GM19099 (cell line): ENCODE measurements around the gene MGAM2.

Experiments used
- POLR2A ChIP-seq: IDR thresholded peaks from 3 replicates; pipeline ENCODE4 v1.6.1; 2011; ENCODE audit warnings: low read depth; ENCODE audit not compliant: insufficient read length; ENCODE audit errors: extremely low read depth

Gene MGAM2

GRCh38 chr7:142185801-142186200, 74.3 kb downstream of the MGAM2 start:
- TF ChIP-seq POLR2A = no peak

DNA sequence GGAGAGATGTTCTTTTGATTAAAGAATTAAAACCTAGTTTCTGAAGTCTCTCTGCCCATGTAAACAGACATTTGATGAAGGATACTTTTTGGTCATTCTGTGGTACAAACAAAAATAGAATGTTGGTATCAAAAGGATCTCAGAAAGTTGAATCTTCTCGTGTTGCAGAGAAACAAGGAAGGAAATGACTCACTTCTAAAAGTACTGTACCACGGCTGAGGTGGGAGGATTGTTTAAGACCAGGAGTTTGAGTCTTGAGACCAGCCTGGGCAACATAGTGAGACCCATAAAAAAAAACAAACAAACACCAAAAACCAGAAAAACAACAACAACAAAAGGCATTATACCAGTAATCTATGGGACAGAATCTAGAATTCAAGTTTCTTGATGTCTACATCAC, 76.6 kb downstream of the MGAM2 start:
- no peak for TF ChIP-seq POLR2A

- no peak for TF ChIP-seq POLR2A
These were observed 77.3 kb downstream of the MGAM2 start for GRCh38 chr7:142188846-142189245.

DNA sequence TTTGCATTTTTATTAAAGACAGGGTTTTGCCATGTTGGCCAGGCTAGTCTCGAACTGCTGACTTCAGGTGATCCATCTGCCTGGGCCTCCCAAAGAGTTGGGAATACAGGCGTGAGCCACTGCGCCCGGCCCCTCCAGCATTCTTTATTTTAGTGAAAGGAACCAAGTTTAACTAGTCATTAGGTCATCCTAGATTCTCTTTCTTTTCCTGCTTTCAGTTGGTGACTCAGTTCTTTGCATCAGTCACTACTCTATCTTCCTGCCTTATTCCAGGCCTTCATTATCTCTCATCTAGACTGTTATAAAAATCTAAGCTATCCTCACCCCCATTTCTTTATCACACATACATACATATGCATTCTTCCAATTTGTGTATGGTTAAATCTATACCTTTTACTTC, 82.7 kb downstream of the MGAM2 start:
- no peak for TF ChIP-seq POLR2A

GRCh38 chr7:142196066-142196840, 84.7 kb downstream of the MGAM2 start:
- TF ChIP-seq POLR2A = no peak

GRCh38 chr7:142200206-142200605, 88.7 kb downstream of the MGAM2 start:
- TF ChIP-seq POLR2A = no peak

- TF ChIP-seq POLR2A = no peak
These were observed 117.1 kb downstream of the MGAM2 start for GRCh38 chr7:142228537-142229104.

DNA sequence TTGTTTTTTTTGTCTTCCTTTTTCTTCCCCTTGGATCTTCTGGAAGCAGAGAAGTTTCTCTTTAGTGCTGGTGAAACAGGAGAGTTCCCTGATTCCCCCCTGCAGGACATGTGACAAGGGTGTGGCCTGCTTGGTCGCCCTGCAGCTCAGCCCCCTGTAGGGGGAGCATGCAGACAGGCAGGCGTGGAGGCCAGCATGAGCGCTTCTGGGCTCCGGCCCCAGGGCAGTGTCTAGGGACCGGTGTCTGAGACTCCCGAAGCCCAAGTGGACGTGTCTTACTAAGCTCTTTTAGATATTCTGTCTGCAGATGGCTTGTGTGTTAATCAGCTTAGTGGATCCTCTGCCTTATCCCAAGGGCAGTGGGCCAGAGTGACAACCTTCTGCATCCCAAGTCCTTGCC, 120.2 kb downstream of the MGAM2 start:
- no peak for TF ChIP-seq POLR2A

- no peak for TF ChIP-seq POLR2A
These were observed 129.0 kb downstream of the MGAM2 start for GRCh38 chr7:142240546-142240945.

DNA sequence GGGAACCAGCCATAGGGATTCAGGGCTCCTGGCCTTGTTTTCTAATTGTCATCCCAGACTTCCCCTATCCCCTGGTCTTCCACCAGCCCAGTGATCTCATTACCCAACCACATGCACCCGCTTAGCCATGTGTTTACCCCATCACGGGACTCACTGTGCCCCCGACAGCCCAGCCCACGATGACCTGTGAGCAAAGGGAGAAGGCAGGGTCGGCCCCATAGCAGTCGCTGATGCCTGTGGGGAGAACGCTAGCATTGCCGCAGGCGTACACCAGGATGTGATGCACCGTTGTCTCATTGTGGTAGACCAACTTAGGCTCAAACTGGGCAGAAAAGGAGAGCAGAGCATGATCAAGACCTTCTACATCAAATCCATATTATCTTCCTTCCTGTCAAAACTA, 132.3 kb downstream of the MGAM2 start:
- no peak for TF ChIP-seq POLR2A

GRCh38 chr7:142248166-142249160, 136.9 kb downstream of the MGAM2 start:
- TF ChIP-seq POLR2A = no peak

DNA sequence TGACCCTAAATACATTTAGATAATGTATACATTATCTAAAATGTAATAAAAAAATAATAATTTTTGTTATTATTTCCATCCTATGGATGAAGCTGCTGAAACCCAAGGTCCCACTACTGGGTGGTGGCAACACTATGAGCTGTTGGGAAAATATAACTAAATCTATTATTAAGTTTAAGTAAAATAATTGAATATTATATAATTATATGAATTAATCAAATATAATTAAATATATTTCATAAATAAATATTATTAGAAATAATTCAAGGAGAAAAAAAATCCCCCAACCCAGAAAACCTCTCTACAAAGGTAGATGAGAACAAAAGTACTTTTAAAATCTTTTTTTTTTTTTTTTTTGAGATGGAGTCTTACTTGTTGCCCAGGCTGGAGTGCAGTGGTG, 138.4 kb downstream of the MGAM2 start:
- no peak for TF ChIP-seq POLR2A

GRCh38 chr7:142250705-142251104, 139.2 kb downstream of the MGAM2 start:
- no peak for TF ChIP-seq POLR2A

DNA sequence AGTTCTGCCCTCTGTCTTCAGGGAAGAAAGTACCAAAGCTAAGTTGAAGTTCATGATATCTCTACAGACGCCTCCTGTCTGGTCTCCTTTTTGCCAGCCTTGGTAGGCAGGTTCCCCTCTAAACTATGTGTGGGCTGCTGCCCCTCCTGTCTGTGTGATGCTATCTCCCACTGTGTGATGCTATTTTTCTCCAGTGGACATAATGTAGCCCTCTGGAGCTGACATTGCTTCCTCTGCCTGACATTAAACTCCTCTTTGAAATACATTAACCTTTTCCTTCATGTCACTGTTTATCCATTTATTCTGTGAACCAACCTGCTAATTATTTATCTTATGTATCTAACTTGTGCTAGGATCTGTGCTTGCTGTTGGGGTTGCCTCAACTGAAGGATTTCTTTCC, 146.4 kb downstream of the MGAM2 start, which contains the start of gene PRSS58:
TSS of gene PRSS58 (minus strand) at position 101 of the 400 bp plus-strand sequence. CDS start 351 bp downstream, outside the sequence.
- TF ChIP-seq POLR2A = no peak
